ENCODE results near the gene EVI5.

DNA sequence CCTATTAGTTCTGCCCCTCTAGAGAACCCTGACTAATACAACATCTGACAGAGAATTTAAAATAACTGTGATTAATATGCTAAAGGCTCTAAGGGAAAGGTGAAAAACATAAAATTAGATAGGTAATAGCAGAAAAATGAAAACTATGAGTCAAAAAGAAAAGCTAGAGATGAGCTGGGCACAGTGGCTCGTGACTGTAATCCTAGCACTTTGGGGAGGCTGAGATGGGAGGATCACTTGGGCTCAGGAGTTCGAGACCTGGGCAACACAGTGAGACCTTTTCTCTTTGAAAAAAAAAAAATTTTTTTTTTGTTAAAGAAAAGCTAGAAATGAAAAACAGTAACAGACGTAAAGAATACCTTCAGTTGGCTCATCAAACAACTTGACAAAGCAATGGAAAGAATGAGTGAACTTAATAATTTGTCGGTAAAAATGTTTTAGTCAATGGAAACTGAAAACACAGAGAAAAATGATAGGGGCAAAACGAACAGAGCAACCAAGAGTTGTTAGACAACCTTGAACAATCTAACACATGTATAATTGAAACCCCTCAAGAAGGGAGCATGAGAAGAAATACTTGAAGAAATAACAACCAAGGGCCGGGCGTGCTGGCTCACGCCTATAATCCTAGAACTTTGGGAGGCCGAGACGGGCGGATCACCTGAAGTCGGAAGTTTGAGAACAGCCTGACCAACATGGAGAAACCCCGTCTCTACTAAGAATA, 165.3 kb downstream of the EVI5 start:
- TF ChIP-seq, protein P1, sequence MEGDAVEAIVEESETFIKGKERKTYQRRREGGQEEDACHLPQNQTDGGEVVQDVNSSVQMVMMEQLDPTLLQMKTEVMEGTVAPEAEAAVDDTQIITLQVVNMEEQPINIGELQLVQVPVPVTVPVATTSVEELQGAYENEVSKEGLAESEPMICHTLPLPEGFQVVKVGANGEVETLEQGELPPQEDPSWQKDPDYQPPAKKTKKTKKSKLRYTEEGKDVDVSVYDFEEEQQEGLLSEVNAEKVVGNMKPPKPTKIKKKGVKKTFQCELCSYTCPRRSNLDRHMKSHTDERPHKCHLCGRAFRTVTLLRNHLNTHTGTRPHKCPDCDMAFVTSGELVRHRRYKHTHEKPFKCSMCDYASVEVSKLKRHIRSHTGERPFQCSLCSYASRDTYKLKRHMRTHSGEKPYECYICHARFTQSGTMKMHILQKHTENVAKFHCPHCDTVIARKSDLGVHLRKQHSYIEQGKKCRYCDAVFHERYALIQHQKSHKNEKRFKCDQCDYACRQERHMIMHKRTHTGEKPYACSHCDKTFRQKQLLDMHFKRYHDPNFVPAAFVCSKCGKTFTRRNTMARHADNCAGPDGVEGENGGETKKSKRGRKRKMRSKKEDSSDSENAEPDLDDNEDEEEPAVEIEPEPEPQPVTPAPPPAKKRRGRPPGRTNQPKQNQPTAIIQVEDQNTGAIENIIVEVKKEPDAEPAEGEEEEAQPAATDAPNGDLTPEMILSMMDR (conservative IDR thresholded peaks at IDR 0.05; ENCODE audit: low read depth, low read length) = no peak
- no peak for TF ChIP-seq EZH2 (IDR thresholded peaks at IDR 0.05; ENCODE audit: low read length, unreplicated experiment)

All from PC-3 (cell line).